HEK293T (cell line): ENCODE data around the gene CHRND.

Experiments used
- ARNT ChIP-seq: fragments of 450-650 bp; IDR thresholded peaks from 2 replicates; pipeline ENCODE4 v1.6.1; 2017; ENCODE audit warnings: mild to moderate bottlenecking
- BHLHE40 ChIP-seq: fragments of 450-650 bp; IDR thresholded peaks from 2 replicates; pipeline ENCODE4 v1.6.1; 2016; ENCODE audit warnings: mild to moderate bottlenecking, moderate library complexity, borderline replicate concordance
- ELF4 ChIP-seq: fragments of 450-650 bp; IDR thresholded peaks from 2 replicates; pipeline ENCODE4 v1.6.1; 2017; ENCODE audit warnings: antibody characterized with exemption
- FOXA1 ChIP-seq: fragments of 450-650 bp; IDR thresholded peaks from 2 replicates; pipeline ENCODE4 v1.6.1; 2016; ENCODE audit warnings: mild to moderate bottlenecking
- FOXK2 ChIP-seq: fragments of 450-650 bp; IDR thresholded peaks from 2 replicates; pipeline ENCODE4 v1.6.1; 2016; ENCODE audit warnings: mild to moderate bottlenecking
- FOXM1 ChIP-seq: fragments of 450-650 bp; IDR thresholded peaks from 2 replicates; pipeline ENCODE4 v1.6.1; 2017; ENCODE audit warnings: mild to moderate bottlenecking, borderline replicate concordance
- HDGF ChIP-seq: fragments of 450-650 bp; IDR thresholded peaks from 2 replicates; pipeline ENCODE4 v1.6.1; 2017; ENCODE audit warnings: antibody characterized with exemption, borderline replicate concordance
- NFRKB ChIP-seq: fragments of 450-650 bp; IDR thresholded peaks from 2 replicates; pipeline ENCODE4 v1.6.1; 2016; ENCODE audit warnings: mild to moderate bottlenecking, moderate library complexity
- SP1 ChIP-seq: fragments of 450-650 bp; IDR thresholded peaks from 2 replicates; pipeline ENCODE4 v1.6.1; 2017
- SUZ12 ChIP-seq: fragments of 450-650 bp; IDR thresholded peaks from 2 replicates; pipeline ENCODE4 v1.6.1; 2016; ENCODE audit warnings: mild to moderate bottlenecking
- TARDBP ChIP-seq: fragments of 450-650 bp; IDR thresholded peaks from 2 replicates; pipeline ENCODE4 v1.6.1; 2016
- ZNF384 ChIP-seq: fragments of 450-650 bp; IDR thresholded peaks from 2 replicates; pipeline ENCODE4 v1.6.1; 2016
- TF ChIP-seq, protein P1 (sequence below): fragments of 450-650 bp; IDR thresholded peaks from 2 replicates; pipeline ENCODE4 v1.6.1; 2016

- TF ChIP-seq FOXM1: no peak
- no peak for TF ChIP-seq SP1
- no peak for TF ChIP-seq ELF4
- no peak for TF ChIP-seq FOXK2
- TF ChIP-seq SUZ12: no peak
- no peak for TF ChIP-seq NFRKB
- TF ChIP-seq FOXA1: no peak
- TF ChIP-seq TARDBP: no peak
- no peak for TF ChIP-seq BHLHE40
- no peak for TF ChIP-seq HDGF
- no peak for TF ChIP-seq ZNF384
- TF ChIP-seq ARNT: no peak
- TF ChIP-seq, protein P1, sequence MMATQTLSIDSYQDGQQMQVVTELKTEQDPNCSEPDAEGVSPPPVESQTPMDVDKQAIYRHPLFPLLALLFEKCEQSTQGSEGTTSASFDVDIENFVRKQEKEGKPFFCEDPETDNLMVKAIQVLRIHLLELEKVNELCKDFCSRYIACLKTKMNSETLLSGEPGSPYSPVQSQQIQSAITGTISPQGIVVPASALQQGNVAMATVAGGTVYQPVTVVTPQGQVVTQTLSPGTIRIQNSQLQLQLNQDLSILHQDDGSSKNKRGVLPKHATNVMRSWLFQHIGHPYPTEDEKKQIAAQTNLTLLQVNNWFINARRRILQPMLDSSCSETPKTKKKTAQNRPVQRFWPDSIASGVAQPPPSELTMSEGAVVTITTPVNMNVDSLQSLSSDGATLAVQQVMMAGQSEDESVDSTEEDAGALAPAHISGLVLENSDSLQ: no peak
These were observed 48.0 kb upstream of the CHRND start for GRCh38 chr2:232477751-232478510.
